ENCODE results near the gene PRKCSH.

The PRKCSH gene

GRCh38 chr19:11499890-11500420 is 64.5 kb downstream of the PRKCSH start:
- CTCF ChIA-PET = no interaction called here
- no peak for DNase-seq
- Mint-ChIP-seq H3K27me3 (no peaks in the 10 kb centered on the region), H3K9me3 (no peaks in the 10 kb centered on the region), H3K27ac (no peak overlapping the region), H3K36me3 (peaks cover 22% of the 10 kb centered on the region), H3K4me1 (peaks cover 11% of the 10 kb centered on the region), H3K4me3 (no peak overlapping the region)

All from activated naive CD4-positive, alpha-beta T cell treated with anti-CD3 and anti-CD28 coated beads, Interleukin-2, amount 10 ng/mL, durations not matched to agents 7 days and 5 days (primary cell).